ENCODE measurements around the gene RNF213.
A peak's percentile ranks its signal among the peaks of the same experiment; 100 is the strongest.

Gene RNF213

GRCh38 chr17:80345841-80346497 lies 85.3 kb downstream of the RNF213 start:
- no peak for DNase-seq (ENCODE audit: low read depth)
- TF ChIP-seq CTCF (conservative IDR thresholded peaks at IDR 0.05; ENCODE audit: low read depth, low read length) = no peak
- H3K4me3 ChIP-seq (ENCODE audit: low read depth, low read length) = no peak overlapping the region

GRCh38 chr17:80346498-80347275 lies 86.0 kb downstream of the RNF213 start:
- DNase-seq (ENCODE audit: low read depth) = no peak
- H3K4me3 ChIP-seq (ENCODE audit: low read depth, low read length) = no peak overlapping the region
- no peak for TF ChIP-seq CTCF (conservative IDR thresholded peaks at IDR 0.05; ENCODE audit: low read depth, low read length)

- no peak for DNase-seq (ENCODE audit: low read depth)
- no peak overlapping the region for H3K4me3 ChIP-seq (ENCODE audit: low read depth, low read length)
- no peak for TF ChIP-seq CTCF (conservative IDR thresholded peaks at IDR 0.05; ENCODE audit: low read depth, low read length)
Measured at GRCh38 chr17:80347536-80347935, 86.9 kb downstream of the RNF213 start.

GRCh38 chr17:80347948-80348351 lies 87.3 kb downstream of the RNF213 start:
- no peak for DNase-seq (ENCODE audit: low read depth)
- no peak overlapping the region for H3K4me3 ChIP-seq (ENCODE audit: low read depth, low read length)
- no peak for TF ChIP-seq CTCF (conservative IDR thresholded peaks at IDR 0.05; ENCODE audit: low read depth, low read length)

- no peak for TF ChIP-seq CTCF (conservative IDR thresholded peaks at IDR 0.05; ENCODE audit: low read depth, low read length)
- no peak for DNase-seq (ENCODE audit: low read depth)
- no peak overlapping the region for H3K4me3 ChIP-seq (ENCODE audit: low read depth, low read length)
Measured at GRCh38 chr17:80348551-80349150, 88.0 kb downstream of the RNF213 start.

- DNase-seq (ENCODE audit: low read depth) = peak; percentile 15
- H3K4me3 ChIP-seq (ENCODE audit: low read depth, low read length) = no peak overlapping the region
- no peak for TF ChIP-seq CTCF (conservative IDR thresholded peaks at IDR 0.05; ENCODE audit: low read depth, low read length)
Measured at GRCh38 chr17:80349151-80349651, 88.5 kb downstream of the RNF213 start.
